ENCODE measurements around the gene BPIFB1.
A peak's percentile ranks its signal among the peaks of the same experiment; 100 is the strongest.

Gene BPIFB1

GRCh38 chr20:33282991-33283555 lies at the start of gene BPIFB1:
BPIFB1 (plus strand) TSS chr20:33283214; CDS start chr20:33286074, 2,860 bp downstream.
- DNase-seq (no peak), ATAC-seq (no peak)

- no peak for ATAC-seq
These were observed 49.0 kb upstream of the BPIFB1 start for GRCh38 chr20:33234050-33234449.

GRCh38 chr20:33235696-33236095 lies 47.3 kb upstream of the BPIFB1 start, which contains the start of gene BPIFA1:
BPIFA1 (plus strand) TSS chr20:33235996; CDS start chr20:33237712, 1,716 bp downstream.
- ATAC-seq (no peak), DNase-seq (no peak)

More at GRCh38 chr20:33234050-33234449, 49.0 kb upstream of the BPIFB1 start:
- no peak for DNase-seq

GRCh38 chr20:33236351-33236750 lies 46.7 kb upstream of the BPIFB1 start:
- DNase-seq: no peak
- ATAC-seq: no peak

GRCh38 chr20:33237989-33238388 lies 45.0 kb upstream of the BPIFB1 start:
- ATAC-seq (no peak), DNase-seq (no peak)

GRCh38 chr20:33239418-33239817 lies 43.6 kb upstream of the BPIFB1 start:
- ATAC-seq (no peak), DNase-seq (no peak)

- no peak for DNase-seq
- ATAC-seq: no peak
These were observed 42.9 kb upstream of the BPIFB1 start for GRCh38 chr20:33239979-33240736.

- no peak for DNase-seq
- ATAC-seq: no peak
These were observed 42.1 kb upstream of the BPIFB1 start for GRCh38 chr20:33240923-33241322.

- ATAC-seq (no peak), DNase-seq (no peak)
These were observed 40.5 kb upstream of the BPIFB1 start for GRCh38 chr20:33242319-33243100.

GRCh38 chr20:33246077-33246476 lies 36.9 kb upstream of the BPIFB1 start:
- DNase-seq (no peak), ATAC-seq (no peak)

GRCh38 chr20:33249456-33249855 lies 33.6 kb upstream of the BPIFB1 start:
- ATAC-seq: no peak

GRCh38 chr20:33250666-33251065 lies 32.3 kb upstream of the BPIFB1 start:
- DNase-seq (no peak), ATAC-seq (no peak)

More at GRCh38 chr20:33249456-33249855, 33.6 kb upstream of the BPIFB1 start:
- DNase-seq: no peak

GRCh38 chr20:33251496-33251895 lies 31.5 kb upstream of the BPIFB1 start:
- ATAC-seq: no peak
- DNase-seq: no peak

- ATAC-seq (no peak), DNase-seq (no peak)
These were observed 30.6 kb upstream of the BPIFB1 start for GRCh38 chr20:33252460-33252859.

- no peak for ATAC-seq
- DNase-seq: no peak
These were observed 28.0 kb upstream of the BPIFB1 start for GRCh38 chr20:33255005-33255404.

- no peak for ATAC-seq
- DNase-seq: no peak
These were observed 25.8 kb upstream of the BPIFB1 start for GRCh38 chr20:33257237-33257636.

- ATAC-seq (no peak), DNase-seq (no peak)
These were observed 23.6 kb upstream of the BPIFB1 start for GRCh38 chr20:33259371-33259770.

- no peak for ATAC-seq
- DNase-seq: no peak
These were observed 21.5 kb upstream of the BPIFB1 start for GRCh38 chr20:33261465-33261864.

- ATAC-seq: peak; percentile 36
- DNase-seq: no peak
These were observed 20.4 kb upstream of the BPIFB1 start for GRCh38 chr20:33262658-33263065.

- ATAC-seq: no peak
- no peak for DNase-seq
These were observed 19.2 kb upstream of the BPIFB1 start for GRCh38 chr20:33263784-33264183.

GRCh38 chr20:33267701-33268100 lies 15.3 kb upstream of the BPIFB1 start:
- ATAC-seq: no peak
- DNase-seq: no peak

GRCh38 chr20:33272155-33272873 lies 10.7 kb upstream of the BPIFB1 start:
- DNase-seq (no peak), ATAC-seq (no peak)

All from stimulated activated naive CD8-positive, alpha-beta T cell treated with anti-CD3 and anti-CD28 coated beads, Interleukin-15, Interleukin-2, amounts not matched to agents 100 U/mL and 50 U/mL, for 24 hours (primary cell).